ENCODE data around the gene DAGLA.

DAGLA gene

GRCh38 chr11:61747192-61747966 is 67.2 kb downstream of the DAGLA start:
- peak; percentile 71 for DNase-seq (ENCODE audit: low read depth)

GRCh38 chr11:61747967-61748285 is 67.7 kb downstream of the DAGLA start:
- DNase-seq (ENCODE audit: low read depth), result no peak

- DNase-seq (ENCODE audit: low read depth), result no peak
Observed at GRCh38 chr11:61749591-61750217, 69.5 kb downstream of the DAGLA start.

- DNase-seq (ENCODE audit: low read depth), result no peak
Observed at GRCh38 chr11:61750631-61751273, 70.6 kb downstream of the DAGLA start.

- no peak for DNase-seq (ENCODE audit: low read depth)
Observed at GRCh38 chr11:61751384-61751783, 71.2 kb downstream of the DAGLA start.

GRCh38 chr11:61752117-61752924 is 72.1 kb downstream of the DAGLA start, which contains the start of gene MYRF:
Gene MYRF, plus strand, starts transcription at chr11:61752636. Its CDS starts 109 bp downstream, at chr11:61752745.
- peak; percentile 57 for DNase-seq (ENCODE audit: low read depth)

- DNase-seq (ENCODE audit: low read depth), result no peak
Observed at GRCh38 chr11:61752925-61753521, 72.8 kb downstream of the DAGLA start.

GRCh38 chr11:61753672-61754071 is 73.5 kb downstream of the DAGLA start:
- no peak for DNase-seq (ENCODE audit: low read depth)

GRCh38 chr11:61754534-61755482 is 74.6 kb downstream of the DAGLA start:
- DNase-seq (ENCODE audit: low read depth), result no peak

- no peak for DNase-seq (ENCODE audit: low read depth)
Observed at GRCh38 chr11:61756147-61756451, 75.9 kb downstream of the DAGLA start.

GRCh38 chr11:61756452-61757212 is 76.4 kb downstream of the DAGLA start:
- DNase-seq (ENCODE audit: low read depth), result peak; percentile 83

- DNase-seq (ENCODE audit: low read depth), result no peak
Observed at GRCh38 chr11:61757213-61757862, 77.1 kb downstream of the DAGLA start.

GRCh38 chr11:61760946-61761345 is 80.8 kb downstream of the DAGLA start:
- DNase-seq (ENCODE audit: low read depth), result no peak

- DNase-seq (ENCODE audit: low read depth), result no peak
Observed at GRCh38 chr11:61761440-61762222, 81.4 kb downstream of the DAGLA start.

- no peak for DNase-seq (ENCODE audit: low read depth)
Observed at GRCh38 chr11:61762223-61762615, 82.0 kb downstream of the DAGLA start.

GRCh38 chr11:61762798-61763197 is 82.6 kb downstream of the DAGLA start:
- DNase-seq (ENCODE audit: low read depth), result no peak

GRCh38 chr11:61763930-61764605 is 83.9 kb downstream of the DAGLA start:
- no peak for DNase-seq (ENCODE audit: low read depth)

- no peak for DNase-seq (ENCODE audit: low read depth)
Observed at GRCh38 chr11:61764606-61765260, 84.5 kb downstream of the DAGLA start.

Measured in EH (cell line).